COLO829 (cell line): Measurements from ENCODE around the gene KLHL3.

ENCODE experiments used
- DNase-seq: peaks from one replicate; pipeline ENCODE4 v3.0.0; 2012; ENCODE audit warnings: low spot score

The KLHL3 gene

DNA sequence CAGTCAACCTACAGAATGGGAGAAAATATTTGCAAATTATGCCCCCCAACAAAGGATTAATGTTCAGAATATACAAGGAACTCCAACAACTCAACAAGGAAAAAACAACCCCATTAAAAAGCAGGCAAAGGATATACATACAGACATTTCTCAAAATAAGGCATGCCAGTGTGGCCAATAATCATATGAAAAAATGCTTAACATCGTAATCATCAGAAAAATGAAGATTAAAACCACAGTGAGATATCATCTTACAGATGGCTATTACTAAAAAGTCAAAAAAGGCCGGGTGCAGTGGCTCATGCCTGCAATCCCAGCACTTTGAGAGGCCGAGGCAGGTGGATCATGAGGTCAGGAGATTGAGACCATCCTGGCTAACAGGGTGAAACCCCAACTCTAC is 103.2 kb downstream of the KLHL3 start:
- DNase-seq = no peak

DNA sequence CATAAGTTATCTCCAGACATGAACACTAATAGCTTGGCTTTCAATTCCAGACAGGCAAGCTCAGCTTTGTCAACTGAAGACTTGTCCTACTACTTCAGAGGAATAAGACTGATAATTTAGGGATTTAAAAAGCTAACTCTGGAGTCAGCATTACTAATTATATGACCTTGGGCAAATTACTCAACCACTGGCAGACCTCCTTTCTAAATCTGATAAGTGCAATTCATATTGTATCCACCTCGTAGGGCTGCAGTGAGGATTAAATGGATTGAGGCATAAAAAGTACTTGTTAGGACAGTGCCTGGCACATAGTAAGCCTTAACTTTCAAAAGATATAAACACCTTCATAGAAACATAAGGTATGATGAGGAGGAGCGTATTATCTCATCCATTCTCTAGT is 104.4 kb downstream of the KLHL3 start:
- DNase-seq = no peak

DNA sequence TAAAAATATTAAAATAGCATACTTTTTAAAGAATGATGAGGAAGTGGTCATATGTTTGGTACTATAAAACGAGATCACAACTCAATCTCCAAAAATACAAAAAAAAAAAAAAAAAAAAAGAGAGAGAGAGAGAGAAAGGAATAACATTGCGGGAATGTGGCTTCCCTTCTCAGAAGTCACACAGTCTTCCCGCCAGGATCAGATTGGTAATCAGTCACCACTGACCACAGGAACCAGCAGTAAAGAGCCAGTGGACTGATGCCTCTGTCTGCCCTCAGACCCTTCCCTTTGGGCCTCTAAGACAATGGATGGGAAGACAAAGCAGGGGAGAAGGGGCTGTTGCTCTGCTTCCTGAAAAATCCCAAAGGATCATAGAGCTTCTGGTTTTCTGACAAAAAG is 104.9 kb downstream of the KLHL3 start:
- no peak for DNase-seq

DNA sequence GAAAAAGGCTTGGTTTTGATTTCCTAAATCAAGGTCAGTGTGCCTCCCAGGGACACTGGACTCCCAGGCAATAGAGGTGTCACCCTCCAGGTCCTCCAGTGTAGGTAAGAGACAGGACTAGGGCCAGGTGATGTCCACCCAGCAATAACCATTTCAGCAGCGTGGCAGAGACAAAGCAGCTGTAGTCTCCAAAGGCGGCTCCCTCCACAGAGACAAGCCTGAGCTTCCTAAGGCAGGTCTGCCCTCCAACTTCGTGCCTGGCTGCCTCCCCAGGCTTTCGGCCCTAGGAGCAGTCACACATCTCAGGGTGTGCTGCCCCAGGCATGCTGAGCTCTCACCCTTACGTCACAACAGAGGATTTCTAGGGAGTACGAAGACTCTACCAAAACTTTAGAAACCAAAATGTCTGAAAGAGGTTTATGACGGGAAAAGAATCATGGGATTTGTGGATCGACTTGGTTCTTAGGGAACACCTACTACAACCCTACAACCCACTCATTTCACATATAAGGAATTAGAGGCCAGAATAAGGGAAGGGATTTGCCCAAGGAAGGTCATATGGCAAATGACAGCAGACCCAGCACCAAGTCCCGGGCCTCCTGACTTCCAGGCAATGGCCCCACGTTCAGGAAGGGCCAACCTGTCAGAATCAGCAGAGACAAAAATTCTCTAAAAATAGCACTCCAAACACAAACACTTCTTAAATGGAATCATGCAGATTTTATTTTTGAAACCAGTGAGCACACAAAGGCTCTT is 105.5 kb downstream of the KLHL3 start:
- no peak for DNase-seq

DNA sequence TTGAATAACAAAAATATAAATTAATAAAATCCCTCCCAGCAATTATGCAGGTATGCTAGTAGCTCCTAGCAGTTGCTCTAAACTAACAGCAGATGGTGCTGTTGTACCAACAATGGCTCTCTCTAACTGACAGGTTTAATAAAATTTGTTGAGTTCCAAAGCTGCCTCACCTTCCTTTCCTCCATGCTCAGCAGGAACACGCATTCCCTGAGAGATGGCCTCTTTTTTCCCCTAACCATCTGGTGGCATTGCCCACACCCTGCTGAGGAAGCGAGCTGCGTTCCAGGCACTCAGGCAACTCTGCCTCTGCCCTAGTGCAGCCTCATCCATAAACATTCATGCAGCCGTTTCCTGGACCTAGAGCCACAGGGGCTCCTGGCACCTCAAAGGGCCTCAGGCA is 106.2 kb downstream of the KLHL3 start:
- DNase-seq = peak; percentile 72

DNA sequence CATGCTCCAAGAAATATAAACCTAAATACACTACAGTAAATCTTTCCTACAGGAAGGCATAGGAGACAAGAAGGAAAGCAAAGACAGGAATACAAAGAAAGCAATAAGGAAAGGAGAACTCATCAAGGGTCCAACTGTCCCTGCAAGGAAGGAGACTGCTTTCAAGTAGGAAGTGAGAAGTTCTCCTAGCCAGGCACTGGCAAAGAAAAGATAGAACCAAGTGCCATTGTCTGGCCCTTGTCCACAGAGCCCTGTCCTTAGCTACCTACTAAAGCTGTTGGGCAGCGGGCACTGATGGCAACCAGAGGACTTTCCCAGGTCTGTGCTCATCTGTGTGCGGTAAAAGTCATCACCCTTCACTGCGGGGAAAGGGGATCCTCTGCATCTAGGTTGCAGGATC is 108.2 kb downstream of the KLHL3 start:
- no peak for DNase-seq

DNA sequence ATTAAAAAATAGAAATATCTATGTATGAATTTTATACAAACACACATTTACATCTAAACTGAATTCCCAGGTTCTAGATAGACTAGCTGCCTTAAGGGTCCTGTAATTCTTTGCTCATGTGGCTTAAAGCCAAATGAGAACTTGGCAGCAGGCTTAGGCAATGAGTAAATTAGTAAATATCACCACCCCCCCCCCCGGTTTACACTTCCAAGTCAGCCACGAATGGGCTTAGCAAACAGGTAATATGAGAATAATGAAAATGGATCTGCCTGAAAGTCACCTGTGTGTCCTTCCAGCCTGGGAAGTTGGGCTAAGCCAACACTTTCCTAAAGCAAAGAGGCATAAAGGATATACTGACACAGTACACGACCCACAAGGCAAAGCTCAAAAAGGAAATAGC is 108.6 kb downstream of the KLHL3 start:
- DNase-seq = no peak

DNA sequence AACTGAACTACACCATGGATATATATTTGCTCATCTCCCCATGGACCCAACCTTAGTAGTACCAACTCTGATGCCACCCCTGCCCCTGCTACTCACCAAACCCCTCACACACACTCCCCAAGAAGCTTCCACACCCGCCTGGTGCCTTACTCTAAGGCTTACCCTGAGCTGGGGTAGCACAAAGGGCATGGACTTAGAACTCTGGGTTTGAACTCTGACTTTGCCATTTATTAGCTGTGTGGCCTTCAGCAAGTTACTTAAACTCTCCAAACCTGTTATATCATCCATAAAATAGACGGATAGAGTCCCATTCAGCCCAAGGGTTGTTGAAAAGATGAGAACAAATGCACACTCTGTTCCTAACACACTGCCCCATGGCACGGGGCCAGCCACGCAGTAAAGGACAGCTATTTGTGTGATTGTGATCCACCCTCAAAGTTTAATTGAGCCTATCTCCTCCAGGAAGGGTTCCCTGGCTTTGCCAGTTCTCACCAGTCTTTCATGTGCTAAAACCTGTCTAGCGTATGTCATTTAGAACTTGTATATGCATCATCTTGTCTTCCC is 111.0 kb downstream of the KLHL3 start:
- DNase-seq = no peak

DNA sequence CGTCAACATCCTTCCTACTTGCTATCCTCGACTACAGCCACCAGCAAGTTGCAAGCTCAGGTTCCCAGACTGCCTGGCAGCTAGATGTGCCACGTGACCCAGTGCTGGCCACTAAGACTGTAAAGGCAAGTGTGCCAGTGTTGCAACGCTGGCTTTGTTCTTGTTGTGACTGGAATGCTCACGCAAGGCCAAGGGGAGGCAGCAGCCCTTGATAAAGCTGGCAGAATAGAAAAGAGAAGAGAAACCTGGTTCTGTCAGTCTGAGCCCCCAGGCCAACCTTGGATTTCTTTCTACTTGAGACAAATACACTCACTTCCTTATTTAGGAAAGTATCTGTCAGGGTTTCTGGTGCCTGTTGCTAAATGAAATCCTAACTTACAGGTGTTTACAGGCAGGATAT is 113.0 kb downstream of the KLHL3 start:
- no peak for DNase-seq

DNA sequence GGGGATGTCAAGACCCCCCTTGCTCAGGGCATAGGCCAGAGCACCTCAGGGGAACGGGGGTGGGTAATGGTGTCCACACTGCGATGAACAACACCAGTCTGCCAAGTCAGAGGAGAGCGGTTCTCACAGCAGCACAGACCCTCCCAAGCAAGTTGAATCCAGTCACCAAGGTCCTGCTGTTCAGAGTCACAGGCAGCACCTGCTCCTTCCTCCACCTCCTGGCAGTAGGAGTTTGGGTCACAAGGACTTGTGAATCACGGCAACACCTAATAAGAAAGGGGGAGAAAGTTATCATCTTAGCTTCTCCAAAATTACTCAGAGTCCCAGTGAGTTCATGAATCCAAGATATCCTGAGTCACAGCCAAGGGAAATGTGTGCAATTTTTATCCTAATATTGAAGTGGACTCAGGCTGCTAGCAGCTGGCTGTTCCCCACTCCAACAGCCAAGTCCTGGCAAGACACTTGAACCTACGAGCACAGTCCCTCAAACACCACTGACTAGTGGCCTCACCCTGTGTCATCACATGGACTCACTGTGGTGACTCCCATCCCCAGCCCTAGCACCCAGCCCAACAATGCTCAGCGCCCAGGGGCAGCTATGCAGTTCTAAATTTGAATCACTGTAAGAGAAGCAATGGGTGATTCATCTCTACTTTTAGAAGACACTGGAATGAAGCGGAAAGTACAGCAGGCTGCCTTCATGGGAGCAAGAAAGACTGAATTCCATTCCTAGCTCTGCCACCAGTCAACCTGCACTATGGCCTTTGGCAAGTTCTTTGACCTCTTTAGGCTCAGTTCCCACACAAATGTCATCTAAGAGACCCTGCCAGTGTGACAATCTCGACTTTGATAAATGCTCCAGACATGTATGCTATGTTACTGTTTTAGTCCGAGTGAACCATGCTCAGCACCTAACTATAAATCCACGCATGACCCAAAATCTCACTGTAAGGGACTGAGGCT is 113.7 kb downstream of the KLHL3 start:
- no peak for DNase-seq

DNA sequence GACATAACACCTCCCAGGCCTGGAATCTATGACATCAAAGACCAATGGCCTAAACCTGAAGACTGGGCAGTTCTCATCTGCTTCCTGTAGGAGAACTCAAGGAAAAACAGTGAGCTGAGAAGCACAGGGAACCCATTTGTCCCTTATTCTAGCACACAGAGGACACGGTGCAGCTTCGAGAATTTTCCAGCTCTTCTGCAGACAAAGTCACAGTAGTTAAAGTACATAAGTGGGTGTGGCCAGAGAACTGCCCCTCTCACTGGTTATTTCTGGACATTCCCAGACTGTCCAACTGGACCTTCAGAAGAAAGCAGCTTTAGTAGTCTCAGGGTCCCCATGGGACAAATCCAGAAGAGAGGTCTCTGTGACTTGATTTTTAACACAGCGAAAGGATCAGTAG is 114.6 kb downstream of the KLHL3 start:
- DNase-seq = no peak

DNA sequence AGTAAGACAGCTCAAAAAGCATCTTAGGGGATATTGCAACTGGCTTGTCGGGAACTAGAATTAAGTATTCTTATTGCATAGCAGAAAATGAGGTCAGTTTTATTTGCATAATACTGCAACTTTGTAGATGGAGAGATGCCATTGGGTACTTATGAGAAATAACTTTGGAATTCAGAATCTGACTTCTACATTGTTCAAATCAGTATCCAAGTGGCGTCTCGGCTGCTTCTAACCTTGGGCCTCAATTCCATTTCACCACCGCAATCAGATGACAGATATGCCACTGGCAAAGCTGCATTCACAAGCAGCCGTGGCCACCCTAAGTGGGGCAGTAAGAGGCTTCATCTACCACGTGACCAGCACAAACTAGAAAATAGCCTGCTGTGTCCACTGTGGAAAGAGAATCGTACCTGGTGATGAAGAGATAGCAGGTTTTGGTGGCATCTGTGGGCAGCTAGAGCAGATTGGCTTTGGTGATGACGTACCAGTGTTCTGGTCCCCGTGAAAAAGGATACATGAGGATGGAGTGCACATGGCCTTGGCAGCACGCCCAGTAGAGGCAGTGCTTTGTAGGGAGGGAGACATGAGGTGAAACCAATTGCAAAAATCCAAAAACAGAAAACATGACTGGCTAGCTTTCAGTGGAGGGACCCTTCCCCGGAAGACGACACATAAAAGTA is 116.6 kb downstream of the KLHL3 start:
- DNase-seq = no peak

DNA sequence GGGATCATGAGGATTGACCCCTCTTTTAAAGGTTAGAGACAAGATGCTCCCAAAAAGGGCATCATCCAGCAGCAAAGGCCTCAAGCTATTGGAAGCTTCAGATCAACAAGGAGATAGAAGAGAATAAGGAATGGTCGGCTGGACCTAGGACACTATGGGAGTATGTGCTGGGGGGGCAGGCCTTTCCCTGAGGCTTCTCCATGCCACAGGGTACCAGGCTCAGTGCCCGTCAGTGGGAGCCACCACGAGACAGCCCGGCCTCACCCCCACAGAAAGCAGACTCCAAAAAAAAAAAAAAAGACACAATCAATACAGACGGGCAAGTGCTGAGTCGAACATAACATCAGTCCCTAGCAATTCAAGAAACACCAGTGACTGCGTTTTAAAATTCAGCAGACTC is 117.4 kb downstream of the KLHL3 start:
- no peak for DNase-seq

DNA sequence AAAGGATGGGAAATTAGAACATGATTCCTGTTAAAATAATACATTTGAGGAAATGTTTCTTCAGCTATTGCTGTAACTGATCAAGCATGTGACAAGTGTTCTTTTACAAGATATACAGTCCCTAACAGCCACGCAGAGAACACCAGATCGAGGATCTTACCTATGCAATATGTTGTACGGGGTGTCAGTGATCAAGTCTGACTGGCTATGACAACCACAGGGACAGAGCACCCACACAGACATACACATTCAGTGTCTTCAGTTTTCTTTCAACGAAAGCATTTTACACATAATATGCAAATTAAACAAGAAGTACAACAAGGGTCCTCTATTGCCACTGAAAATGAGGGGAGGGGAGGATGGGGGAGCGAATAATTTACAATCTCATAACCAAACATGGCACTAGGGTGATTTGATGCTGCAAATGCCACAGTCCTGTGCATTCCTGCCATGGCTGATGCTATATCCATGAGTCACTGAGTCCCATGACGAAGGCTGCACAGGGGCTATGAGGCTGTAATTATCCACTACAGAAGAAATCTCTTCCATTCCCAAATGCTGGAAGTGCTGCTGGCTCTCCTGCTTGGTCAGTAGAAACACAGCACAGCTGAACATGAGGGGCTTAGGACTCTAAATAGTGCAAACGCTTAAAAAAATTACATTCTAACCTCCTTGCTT is 118.2 kb downstream of the KLHL3 start:
- DNase-seq = peak; percentile 64

DNA sequence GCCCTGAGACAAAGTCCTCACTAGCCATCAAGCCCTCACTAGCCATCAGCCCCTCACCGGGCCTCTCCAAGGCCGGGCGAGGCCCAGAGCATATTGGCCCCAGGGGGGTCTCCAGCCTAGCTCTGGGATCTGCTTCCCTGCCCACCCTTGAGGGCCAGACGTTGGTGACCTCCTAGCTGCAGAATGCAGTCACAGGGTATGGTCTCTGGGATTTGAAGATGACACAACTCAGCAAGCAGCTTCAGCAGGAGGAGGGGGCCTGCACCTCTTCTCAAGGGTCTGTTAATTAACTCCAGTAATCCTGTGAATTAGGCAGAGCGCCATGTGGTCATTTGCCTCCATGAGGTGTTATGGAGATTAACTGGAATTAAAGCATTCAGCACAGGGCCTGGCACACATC is 119.8 kb downstream of the KLHL3 start:
- no peak for DNase-seq

DNA sequence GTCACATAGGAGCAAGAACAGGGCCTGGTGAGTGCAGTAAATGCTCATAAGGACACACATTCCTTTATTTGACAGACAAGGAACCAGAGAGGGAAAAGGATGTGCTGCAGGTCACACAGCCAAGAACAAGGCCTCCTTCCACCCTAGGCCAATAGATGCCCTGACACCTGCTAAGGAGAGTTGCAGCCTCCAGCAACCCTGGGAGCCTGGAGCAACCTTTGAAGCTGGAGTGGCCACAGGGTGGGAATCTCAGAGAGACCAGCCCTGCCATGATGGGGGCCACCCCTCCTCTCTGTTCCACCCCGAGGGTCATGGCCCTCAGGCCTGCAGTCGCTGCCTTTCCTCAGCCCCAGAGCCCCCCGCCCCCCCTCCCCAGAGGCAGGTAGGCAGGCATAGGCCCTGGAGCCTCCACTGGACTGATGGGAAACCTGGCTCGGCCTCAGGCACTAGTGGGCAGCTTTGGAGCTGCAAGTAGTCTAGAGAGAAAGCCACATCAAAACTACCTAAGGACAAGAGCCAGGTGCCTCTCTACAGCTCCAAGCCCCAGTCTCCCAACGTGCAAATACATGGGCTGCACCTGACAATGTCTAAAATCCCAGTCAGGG is 120.6 kb downstream of the KLHL3 start:
- no peak for DNase-seq

DNA sequence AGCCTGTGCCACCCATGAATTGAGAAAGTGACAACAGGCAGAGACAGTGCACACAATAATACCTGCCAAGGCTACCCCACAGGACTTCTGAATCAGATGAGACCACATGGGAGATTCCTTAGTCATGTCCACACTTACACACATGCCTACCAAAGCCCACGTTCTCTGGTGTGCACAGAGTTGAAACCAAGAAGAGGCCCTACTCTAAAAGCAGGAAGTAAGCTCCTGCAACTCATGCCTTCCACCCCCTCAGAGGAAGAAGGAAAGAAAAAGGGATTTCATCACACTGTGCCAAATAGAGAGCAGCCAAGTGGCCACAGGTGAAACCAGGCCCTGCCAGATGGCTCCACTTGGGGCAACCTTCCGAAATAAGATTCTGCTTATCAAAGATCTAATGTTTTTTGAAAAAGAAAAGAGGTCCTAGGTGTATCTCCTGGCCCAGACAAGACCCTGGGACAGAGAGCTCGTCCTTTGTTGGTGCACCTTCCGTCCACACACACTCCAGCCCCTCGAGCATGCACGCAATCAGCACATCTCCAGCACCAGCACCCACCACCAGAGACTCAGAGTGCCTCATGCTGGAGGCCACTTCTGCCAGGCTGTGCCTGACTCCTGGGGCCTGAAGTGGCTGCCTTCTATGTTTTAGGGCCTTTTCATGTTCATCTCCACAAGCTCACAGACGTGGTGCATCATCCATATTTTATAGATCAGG is 122.2 kb downstream of the KLHL3 start:
- no peak for DNase-seq

DNA sequence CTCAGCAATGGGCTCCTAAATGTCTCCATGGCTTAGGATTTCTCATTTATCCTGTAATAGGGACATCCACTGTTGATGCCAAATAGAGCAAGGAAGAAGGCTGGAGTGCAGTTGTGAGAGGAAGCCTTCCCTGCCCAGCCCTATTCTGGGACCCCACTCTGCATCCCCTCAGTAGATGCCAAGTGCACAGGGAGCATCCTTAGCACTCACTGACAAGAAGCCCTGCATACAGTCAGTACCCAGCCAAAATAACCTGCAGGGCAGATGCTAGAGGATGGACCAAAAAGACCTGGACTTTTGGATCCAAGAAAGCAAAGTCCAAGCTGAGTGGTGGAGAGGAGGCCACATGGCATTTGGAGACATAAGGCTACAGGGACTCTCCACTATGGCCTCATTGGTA is 123.3 kb downstream of the KLHL3 start:
- no peak for DNase-seq

DNA sequence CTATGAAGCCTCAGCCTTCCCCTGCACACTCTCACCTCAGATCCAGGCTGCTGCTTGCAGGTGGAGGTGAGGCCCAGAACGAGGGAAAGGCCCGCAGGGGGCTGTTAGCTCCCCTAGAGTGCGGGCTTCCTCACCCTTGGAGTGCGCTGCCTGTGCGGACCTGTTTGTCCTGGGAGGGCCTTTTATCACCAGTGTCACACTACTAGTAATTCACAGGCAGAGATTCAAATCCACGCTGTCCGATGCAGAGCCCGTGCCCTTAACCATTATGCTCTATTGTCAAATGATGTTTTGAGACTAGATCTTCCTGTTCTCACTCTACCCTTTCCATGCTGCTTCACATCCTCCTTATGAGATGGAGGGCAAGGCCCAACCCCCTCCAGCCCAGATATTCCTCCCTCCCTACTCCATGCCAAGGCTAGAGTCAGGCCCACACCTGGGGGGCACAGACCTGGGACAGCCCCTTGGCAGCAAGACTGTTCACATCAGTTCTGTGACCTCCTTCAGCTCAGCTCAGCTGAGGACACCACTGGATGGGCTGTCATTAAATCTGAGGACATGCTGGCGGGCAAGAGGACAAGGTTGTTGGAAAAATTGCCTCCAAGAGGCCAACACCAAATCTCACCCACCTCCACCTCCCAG is 124.0 kb downstream of the KLHL3 start:
- no peak for DNase-seq

DNA sequence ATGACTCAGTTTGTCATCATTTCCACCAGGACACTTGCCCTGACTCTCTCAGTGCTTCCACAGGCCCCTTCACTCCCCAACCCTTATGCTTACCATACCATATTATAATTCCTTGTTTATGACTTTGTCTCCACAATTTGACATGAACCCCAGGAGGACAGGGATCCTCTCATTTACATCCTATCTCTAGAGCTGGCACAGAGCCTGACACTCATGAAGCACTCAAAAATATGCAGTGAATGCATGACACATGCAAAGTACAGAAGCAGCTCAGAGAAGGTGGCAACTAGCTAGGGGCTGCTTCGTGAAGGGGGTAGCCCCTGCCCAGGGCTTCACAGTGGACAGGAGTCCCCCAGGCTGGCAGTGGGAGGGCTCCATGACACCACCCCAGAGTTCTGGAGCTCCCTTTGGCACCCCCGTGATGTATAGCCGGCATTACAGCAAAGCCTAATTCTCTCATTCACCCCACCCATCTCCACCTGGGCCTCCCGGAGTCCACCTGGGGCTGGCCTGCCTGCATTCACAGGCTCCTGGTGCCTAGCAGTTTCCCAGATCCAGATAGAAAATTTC is 124.8 kb downstream of the KLHL3 start:
- no peak for DNase-seq
